Fibroblast of mammary gland (primary cell): Measurements from ENCODE around the gene ANO7.

Experiments used
- DNase-seq: peaks from one replicate; pipeline ENCODE4 v3.0.0-alpha.2; 2010; ENCODE audit warnings: low read depth
- H3K4me3 ChIP-seq: 2 replicates; pipeline ENCODE4 v1.5.1; 2011; ENCODE audit warnings: low read depth, mild to moderate bottlenecking, low read length, moderate library complexity; ENCODE audit not compliant: control insufficient read depth
- CTCF ChIP-seq: conservative IDR thresholded peaks from 2 replicates; pipeline ENCODE4 v1.5.1; 2011; ENCODE audit warnings: low read depth, low read length, inconsistent platforms; ENCODE audit not compliant: control insufficient read depth, insufficient read depth

The ANO7 gene

GRCh38 chr2:241157841-241158545 is 30.5 kb upstream of the ANO7 start:
- no peak overlapping the region for H3K4me3 ChIP-seq
- no peak for TF ChIP-seq CTCF
- peak; percentile 90 for DNase-seq

- H3K4me3 ChIP-seq, result no peak overlapping the region
- TF ChIP-seq CTCF, result no peak
- no peak for DNase-seq
Measured at GRCh38 chr2:241158546-241158900, 30.0 kb upstream of the ANO7 start.

DNA sequence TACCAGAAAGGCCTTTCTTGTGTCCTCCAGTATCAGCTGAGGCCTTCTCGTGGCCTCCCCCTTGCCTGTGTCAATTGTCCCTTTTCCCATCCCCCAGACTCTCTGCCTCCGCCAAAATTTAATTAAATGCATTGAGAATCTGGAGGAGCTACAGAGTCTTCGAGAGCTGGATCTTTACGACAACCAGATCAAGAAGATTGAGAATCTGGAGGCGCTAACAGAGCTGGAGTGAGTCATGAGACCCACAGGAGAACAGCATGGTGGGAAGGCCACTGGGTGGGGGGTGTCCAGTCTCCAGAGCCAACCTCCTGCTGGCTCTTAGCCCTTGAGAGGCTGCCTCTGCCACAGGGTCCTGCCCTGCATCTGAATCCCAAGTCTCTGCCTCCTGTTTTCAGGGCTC is 29.4 kb upstream of the ANO7 start:
- TF ChIP-seq CTCF, result no peak
- DNase-seq, result peak; percentile 25
- no peak overlapping the region for H3K4me3 ChIP-seq

- H3K4me3 ChIP-seq, result no peak overlapping the region
- DNase-seq, result no peak
- TF ChIP-seq CTCF, result no peak
Measured at GRCh38 chr2:241160318-241160717, 28.2 kb upstream of the ANO7 start.

- H3K4me3 ChIP-seq, result no peak overlapping the region
- no peak for TF ChIP-seq CTCF
- peak; percentile 98 for DNase-seq
Measured at GRCh38 chr2:241161646-241162281, 26.7 kb upstream of the ANO7 start.

DNA sequence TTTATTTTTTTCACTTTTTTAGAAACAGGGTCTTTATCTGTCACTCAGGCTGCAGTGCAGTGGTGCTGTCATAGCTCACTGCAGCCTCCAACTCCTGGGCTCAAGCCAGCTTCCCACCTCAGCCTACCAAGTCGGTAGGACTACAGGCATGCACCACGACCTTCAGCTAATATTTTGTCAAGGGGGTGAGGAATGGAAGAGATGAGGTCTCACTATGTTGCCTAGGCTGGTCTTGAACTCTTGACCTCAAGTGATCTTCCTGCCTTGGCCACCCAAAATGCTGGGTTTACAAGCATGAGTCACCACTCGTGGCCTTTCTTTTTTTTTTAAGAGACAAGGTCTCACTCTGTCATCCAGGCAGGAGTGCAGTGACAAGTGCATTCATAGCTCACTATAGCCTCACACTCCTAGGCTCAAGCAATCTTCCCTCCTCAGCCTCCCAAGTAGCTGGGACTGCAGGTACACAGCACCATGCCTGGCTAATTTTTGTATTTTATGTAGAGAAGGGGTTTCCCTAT is 24.8 kb upstream of the ANO7 start:
- no peak for TF ChIP-seq CTCF
- no peak for DNase-seq
- H3K4me3 ChIP-seq, result no peak overlapping the region
